Rectal smooth muscle tissue (tissue), 1 donor: ENCODE results near the gene BTBD9.

Experiments
- H3K27ac ChIP-seq: one replicate; pipeline ENCODE4 v1.7.0; 2013; ENCODE audit warnings: low read depth, low read length, inconsistent platforms
- H3K27me3 ChIP-seq: one replicate; pipeline ENCODE4 v1.7.0; 2013; ENCODE audit warnings: low read length; ENCODE audit not compliant: control insufficient read depth, insufficient read depth
- H3K36me3 ChIP-seq: one replicate; pipeline ENCODE4 v1.7.0; 2013; ENCODE audit warnings: low read length; ENCODE audit not compliant: control insufficient read depth, insufficient read depth
- H3K4me1 ChIP-seq: one replicate; pipeline ENCODE4 v1.7.0; 2013; ENCODE audit warnings: low read length; ENCODE audit not compliant: control insufficient read depth, insufficient read depth
- H3K4me3 ChIP-seq: one replicate; pipeline ENCODE4 v1.7.0; 2013; ENCODE audit warnings: low read length
- H3K9ac ChIP-seq: one replicate; pipeline ENCODE4 v1.7.0; 2013; ENCODE audit warnings: low read length

The BTBD9 gene

DNA sequence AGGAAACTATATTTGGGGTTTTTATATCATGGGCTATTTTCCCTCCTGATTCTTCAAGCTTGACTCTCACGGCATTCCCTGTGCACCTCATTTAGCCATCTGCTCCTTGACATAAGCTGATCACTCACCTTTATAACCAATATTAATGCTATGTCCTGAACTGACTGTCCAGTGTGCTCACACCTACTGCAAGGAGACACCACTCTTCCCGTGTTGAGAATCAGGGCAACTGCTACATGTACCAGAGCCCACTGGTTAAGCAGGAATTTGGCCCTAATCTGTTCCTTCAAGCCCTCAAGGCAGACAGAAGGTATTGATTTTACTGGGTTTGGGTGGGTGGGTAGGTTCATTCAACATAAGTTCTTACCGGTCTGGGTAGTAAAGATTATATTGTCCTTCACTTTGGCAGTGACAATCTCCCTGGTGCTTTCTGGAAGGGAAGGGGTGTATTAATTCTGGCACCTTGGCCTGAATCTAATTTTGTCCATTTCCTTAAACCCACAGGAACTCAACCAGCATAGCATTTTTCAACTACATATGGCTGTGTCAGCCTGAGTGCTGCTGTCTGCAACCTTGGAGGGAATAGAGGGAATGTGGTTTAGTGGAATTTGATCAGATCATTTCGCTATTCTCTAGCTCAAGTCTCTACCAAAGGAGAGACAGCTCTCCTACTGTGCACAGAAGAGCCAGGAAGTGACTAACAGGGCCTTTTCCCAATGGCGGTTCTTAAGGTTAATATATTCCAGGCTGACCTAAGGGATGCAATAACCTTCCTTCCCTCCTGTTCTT, 293.2 kb downstream of the BTBD9 start:
- no peak overlapping the region for H3K27ac ChIP-seq

DNA sequence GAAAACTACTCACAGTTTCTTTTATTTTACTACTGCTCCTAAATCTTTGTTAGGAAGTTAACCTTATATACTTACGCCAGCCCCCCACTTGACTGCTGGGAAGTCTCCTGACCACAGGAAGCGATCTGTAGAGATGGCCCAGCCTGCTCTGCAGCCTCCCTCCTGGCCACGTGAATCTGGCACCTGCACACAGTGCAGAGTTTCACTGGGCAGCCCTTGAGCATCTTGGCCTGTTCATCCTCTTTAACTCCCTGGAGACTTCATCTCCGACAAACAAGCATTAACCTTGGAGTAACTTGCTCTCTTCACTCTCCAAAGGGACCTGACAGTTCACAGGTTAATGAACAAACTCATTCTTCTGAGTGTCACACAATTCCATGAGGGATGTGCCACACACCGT, 294.1 kb downstream of the BTBD9 start:
- Histone ChIP-seq H3K27ac (no peak overlapping the region), H3K27me3 (no peaks in the 10 kb centered on the region), H3K9ac (no peak overlapping the region), H3K36me3 (no peaks in the 10 kb centered on the region), H3K4me3 (no peak overlapping the region), H3K4me1 (peaks cover 5% of the 10 kb centered on the region)

More for the DNA sequence above, 293.2 kb downstream of the BTBD9 start:
- H3K4me3 ChIP-seq: no peak overlapping the region
- H3K4me1 ChIP-seq: peaks cover 10% of the 10 kb centered on the region
- H3K36me3 ChIP-seq: no peaks in the 10 kb centered on the region
- no peak overlapping the region for H3K9ac ChIP-seq
- H3K27me3 ChIP-seq: no peaks in the 10 kb centered on the region

DNA sequence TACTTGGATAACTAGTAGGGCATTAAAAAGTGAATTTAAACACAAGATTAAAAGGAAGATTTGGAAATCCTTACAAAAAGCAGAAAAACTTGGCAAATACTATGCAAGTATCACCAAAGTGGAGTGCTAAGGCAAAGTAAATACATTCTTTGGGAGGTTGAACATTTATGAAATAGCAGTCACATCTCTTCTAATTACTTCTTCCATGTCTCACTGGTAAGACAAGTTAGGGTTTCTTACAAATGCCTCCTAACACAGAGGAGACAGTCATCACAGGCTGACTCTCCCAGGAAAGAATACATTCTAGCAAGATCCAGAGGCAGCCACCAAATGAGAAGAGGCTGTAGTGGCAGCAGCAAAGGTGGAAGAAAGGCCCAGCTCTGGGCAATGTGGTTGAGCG, 298.2 kb downstream of the BTBD9 start:
- Histone ChIP-seq H3K27ac (no peak overlapping the region), H3K4me1 (peaks cover 4% of the 10 kb centered on the region), H3K4me3 (no peak overlapping the region), H3K27me3 (no peaks in the 10 kb centered on the region), H3K9ac (no peak overlapping the region), H3K36me3 (no peaks in the 10 kb centered on the region)

DNA sequence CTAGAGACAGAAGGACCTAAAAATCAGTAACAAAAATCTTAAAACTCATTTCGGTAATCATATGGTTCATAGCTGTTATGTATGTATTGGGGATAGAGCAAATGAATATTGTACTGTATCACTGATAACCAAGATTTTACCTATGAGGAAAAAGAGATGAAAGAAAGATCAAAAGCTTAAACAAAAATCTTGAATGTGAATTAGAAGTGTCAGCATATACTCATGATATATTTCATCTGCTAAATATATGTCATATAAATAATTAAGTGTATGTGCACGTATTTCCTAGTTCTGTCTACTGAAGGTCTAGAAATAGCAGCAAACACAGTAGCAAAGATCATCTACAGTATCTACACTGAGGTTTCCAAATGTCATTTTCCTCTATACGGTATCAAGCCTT, 299.8 kb downstream of the BTBD9 start:
- Histone ChIP-seq H3K27ac (no peak overlapping the region), H3K4me3 (no peak overlapping the region), H3K4me1 (peaks cover 4% of the 10 kb centered on the region), H3K36me3 (no peaks in the 10 kb centered on the region), H3K9ac (no peak overlapping the region), H3K27me3 (no peaks in the 10 kb centered on the region)

DNA sequence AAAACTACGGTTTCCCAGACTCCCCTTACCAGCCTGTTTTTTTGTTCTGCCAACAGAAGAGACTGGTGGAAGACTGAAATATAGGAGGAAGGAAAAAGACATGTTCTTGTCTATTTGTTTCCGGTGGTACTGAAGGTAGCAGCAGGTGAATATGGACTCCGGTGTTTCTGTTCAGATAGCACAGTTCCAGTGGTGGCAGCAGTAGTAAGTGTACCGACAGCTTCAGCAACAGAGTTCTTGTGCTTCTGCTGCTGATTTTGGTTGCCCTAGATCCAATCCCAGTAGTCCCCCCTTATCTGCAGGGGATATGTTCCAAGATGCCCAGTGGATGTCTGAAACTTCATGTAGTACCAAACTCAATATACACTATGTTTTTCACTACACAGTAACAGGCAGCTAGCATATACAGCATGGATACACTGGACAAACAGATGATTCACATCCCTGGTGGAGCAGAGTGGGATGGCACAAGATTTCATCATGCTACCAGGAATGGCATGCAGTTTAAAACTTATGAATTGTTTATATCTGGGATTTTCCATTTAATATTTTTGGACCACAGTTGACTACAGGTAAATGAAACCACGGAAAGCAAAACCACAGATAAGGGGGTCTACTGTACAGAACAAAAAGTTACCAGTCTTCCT, 301.8 kb downstream of the BTBD9 start:
- H3K4me1 ChIP-seq: peaks cover 4% of the 10 kb centered on the region
- no peak overlapping the region for H3K4me3 ChIP-seq
- no peaks in the 10 kb centered on the region for H3K27me3 ChIP-seq
- no peak overlapping the region for H3K9ac ChIP-seq
- no peak overlapping the region for H3K27ac ChIP-seq
- H3K36me3 ChIP-seq: no peaks in the 10 kb centered on the region

DNA sequence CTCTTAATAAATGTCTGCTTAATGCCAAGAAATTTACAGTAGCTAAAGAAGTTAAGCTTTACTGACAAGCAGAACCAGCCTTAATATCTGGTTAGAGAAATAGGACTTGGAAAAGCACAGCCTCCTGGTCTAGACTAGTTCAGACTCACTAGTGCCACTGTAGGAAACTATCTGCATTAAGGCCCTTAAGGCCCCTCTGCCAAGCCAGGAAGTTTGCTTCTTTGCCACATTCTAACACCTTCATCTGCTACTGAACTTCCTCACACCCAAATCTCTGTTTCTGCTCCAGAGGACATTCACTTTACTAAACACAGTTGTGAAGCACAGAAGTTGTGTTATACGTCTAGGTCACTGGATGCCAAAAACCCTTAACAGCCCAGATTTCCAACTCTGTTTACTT, 302.8 kb downstream of the BTBD9 start:
- H3K27ac ChIP-seq: no peak overlapping the region
- no peak overlapping the region for H3K9ac ChIP-seq
- no peaks in the 10 kb centered on the region for H3K36me3 ChIP-seq
- H3K4me1 ChIP-seq: peaks cover 4% of the 10 kb centered on the region
- no peak overlapping the region for H3K4me3 ChIP-seq
- no peaks in the 10 kb centered on the region for H3K27me3 ChIP-seq

DNA sequence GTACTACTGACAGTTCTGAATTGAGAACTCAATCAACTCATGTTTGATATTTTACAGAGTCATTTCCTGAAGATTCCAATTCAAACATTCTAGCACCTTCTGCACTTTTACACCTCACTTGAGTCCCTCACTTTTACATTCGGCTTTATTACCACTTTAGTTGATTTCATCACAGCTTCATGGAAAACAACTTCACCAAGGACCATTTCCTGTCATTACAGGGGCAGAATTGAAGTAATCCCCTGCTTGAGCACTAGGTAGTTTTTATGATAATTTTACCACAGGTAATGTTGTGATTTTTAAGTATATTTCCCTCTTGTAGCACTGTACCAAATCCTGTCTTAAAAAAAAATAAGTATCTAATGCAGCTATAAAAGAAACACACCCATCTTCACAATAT, 312.9 kb downstream of the BTBD9 start:
- Histone ChIP-seq H3K36me3 (no peaks in the 10 kb centered on the region), H3K27me3 (no peaks in the 10 kb centered on the region), H3K27ac (no peak overlapping the region), H3K9ac (no peak overlapping the region), H3K4me1 (no peaks in the 10 kb centered on the region), H3K4me3 (no peak overlapping the region)

DNA sequence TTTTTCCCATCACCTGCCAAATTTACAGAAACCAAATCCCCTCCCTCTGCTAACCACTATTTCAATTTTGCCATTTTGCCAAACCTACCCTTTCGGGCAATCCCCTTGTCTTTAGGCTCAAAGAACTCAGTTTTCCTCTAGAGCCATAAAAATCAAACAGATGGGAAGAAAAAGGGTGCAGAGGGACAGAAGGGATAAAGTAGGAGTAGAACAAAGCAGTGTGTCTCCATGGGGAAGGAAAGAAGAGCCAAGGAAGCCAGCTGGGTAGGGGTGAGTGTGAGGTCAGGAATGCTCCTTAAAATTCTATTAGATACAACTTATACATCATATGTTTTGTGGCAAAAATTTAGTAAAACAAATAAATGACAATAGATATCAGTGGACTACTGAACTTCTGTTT, 316.5 kb downstream of the BTBD9 start:
- no peaks in the 10 kb centered on the region for H3K4me1 ChIP-seq
- H3K27me3 ChIP-seq: no peaks in the 10 kb centered on the region
- no peak overlapping the region for H3K9ac ChIP-seq
- no peak overlapping the region for H3K4me3 ChIP-seq
- H3K36me3 ChIP-seq: no peaks in the 10 kb centered on the region
- no peak overlapping the region for H3K27ac ChIP-seq

DNA sequence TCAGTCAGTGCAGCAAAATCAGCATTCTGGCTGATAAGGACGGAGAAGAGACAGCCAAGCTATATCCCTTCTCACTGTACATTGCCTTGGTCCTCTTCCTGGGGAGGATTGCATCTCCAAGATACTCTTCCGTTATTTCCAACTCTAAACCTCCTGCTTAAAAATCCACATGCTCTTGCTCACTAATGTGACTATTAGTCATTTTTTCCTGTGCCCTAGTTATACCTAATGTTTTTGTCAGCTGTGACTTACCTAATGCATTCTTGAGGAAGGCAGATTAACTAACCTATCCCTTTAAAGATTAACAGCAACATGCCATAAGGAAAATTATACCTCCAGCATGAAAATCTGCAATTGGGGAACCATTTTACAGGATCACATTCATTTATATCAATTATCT, 317.6 kb downstream of the BTBD9 start:
- Histone ChIP-seq H3K36me3 (no peaks in the 10 kb centered on the region), H3K27me3 (no peaks in the 10 kb centered on the region), H3K4me3 (no peak overlapping the region), H3K27ac (no peak overlapping the region), H3K9ac (no peak overlapping the region), H3K4me1 (no peaks in the 10 kb centered on the region)

DNA sequence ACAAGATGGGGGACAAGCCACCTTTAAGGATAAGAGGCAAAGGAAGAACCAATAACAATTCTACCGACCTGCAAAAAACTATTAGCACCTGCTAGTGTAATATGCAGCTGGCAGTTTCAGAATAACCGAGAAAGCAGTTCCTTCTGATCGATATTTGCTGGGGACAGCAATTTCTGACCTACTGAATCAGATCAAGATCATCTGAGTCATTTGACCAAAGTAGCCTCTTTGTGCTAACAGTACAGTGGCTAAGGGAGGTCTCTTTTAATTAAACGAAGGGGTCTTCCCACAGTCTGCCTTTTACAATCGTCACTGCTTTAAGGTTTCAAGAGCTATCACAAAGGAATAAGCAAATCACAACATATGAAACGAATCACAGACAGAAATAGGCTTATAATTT, 318.9 kb downstream of the BTBD9 start:
- H3K4me3 ChIP-seq: no peak overlapping the region
- H3K9ac ChIP-seq: no peak overlapping the region
- no peak overlapping the region for H3K27ac ChIP-seq
- H3K27me3 ChIP-seq: no peaks in the 10 kb centered on the region
- H3K36me3 ChIP-seq: no peaks in the 10 kb centered on the region
- H3K4me1 ChIP-seq: no peaks in the 10 kb centered on the region

DNA sequence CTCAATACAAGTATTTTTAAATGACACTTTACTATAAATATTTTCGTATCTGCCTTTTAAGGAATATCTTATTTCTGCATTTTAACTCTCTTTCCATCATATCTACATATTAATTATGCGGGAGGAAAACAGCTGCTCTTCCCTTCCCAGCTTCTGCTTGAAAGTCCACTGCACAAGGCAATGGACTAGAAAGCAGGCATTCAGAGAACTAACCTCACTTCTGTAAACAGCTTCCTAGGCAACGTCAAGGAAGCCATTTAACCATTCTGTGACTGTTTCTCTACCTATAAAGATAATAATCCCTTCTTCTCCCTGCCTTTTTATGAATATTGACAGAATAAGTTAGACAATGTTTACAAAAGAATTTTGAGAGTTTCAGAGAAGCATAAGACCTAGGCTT, 319.4 kb downstream of the BTBD9 start:
- Histone ChIP-seq H3K9ac (no peak overlapping the region), H3K4me3 (no peak overlapping the region), H3K4me1 (no peaks in the 10 kb centered on the region), H3K27ac (no peak overlapping the region), H3K36me3 (no peaks in the 10 kb centered on the region), H3K27me3 (no peaks in the 10 kb centered on the region)

DNA sequence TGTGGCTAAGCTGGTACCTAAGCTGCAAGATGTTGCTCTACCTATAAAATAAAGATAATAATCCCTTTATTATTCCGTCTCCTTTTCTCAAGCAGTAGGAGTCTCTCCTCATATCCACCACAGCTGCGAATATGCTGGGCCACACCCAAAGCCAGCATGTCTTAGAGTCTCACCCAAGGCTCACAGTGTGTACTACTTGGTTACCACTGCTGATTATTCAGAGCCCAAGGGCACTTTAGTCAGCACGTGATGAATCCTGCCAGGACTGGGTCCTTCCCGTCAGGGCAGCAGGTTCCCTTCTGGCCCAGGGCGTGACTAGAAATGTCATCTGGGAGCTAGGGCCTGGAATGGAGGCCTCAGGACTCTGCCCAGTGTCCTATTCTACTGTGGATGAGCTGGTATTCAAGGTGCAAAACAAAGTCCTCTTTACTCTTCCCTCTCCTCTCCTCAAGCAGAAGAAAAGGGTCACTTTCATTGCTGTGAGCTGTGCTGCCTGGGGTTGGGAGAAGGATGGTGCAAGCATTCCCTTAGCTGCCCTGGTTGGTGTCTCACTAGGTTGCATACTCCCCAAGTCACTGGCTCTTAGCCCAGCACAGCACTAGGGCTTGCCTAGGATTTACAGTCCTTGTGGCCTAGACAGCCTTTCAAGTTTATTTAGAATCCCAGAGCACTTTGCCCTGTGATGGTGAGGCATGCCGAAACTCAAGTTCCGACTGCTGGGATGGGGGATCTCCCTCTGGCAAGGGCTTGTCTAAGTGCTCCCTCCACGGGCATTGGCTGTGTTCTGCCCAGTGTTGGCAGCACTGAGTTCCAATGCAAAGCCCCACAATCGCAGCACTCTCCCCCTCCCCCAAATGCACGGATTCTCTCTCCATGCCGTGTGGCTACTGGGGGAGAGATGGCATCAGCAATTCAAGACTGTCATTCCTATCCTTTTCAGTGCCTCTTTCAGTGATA, 320.2 kb downstream of the BTBD9 start:
- no peaks in the 10 kb centered on the region for H3K36me3 ChIP-seq
- H3K27me3 ChIP-seq: no peaks in the 10 kb centered on the region
- no peak overlapping the region for H3K27ac ChIP-seq
- no peaks in the 10 kb centered on the region for H3K4me1 ChIP-seq
- no peak overlapping the region for H3K9ac ChIP-seq
- H3K4me3 ChIP-seq: no peak overlapping the region
